Measurements from ENCODE around the gene MYZAP. TPM values are rescaled to one million over a fixed set of nuclear protein-coding genes. Genes with fewer than 3 reads are reported as not detected.

The MYZAP gene
- polyA plus RNA-seq, 1 donor from 2014 or later, result not detected

DNA sequence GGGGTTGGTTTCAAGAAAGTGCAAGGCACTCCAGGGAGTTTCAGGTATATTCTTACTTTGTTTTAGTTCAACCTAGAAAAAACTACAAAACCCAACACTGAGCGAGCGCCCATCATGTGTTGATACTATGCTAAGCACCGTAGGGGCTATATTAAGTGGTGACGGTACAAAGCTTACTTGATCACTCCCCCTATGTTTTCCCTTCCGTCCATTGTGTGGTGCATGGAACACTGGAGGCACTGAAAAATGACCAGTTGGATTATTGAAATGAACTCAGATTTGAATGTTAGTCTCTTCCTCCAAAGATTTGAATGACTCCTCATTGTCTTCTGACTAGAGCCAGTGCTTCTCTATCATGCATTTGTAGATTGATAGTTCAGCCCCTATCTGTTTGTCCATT, 6.6 kb downstream of the MYZAP start:
- H3K79me2 ChIP-seq (replicated peaks; ENCODE audit: insufficient read depth, low read length), result no peaks in the 10 kb centered on the region
- H3K9me2 ChIP-seq (ENCODE audit: insufficient read depth, low read length), result no peaks in the 10 kb centered on the region
- H4K20me1 ChIP-seq (ENCODE audit: insufficient read depth), result no peaks in the 10 kb centered on the region
- H3K27me3 ChIP-seq (ENCODE audit: insufficient read depth, low read depth, low read length), result no peaks in the 10 kb centered on the region
- H3K9me3 ChIP-seq (ENCODE audit: low read length), result no peaks in the 10 kb centered on the region
- TF ChIP-seq EP300 (conservative IDR thresholded peaks at IDR 0.05; ENCODE audit: poor library complexity, severe bottlenecking) (no peak), TAF1 (IDR thresholded peaks at IDR 0.05; ENCODE audit: low read depth) (no peak), POLR2AphosphoS5 (IDR thresholded peaks at IDR 0.05) (no peak), MXI1 (conservative IDR thresholded peaks at IDR 0.05; ENCODE audit: poor library complexity, severe bottlenecking) (no peak), SMC3 (conservative IDR thresholded peaks at IDR 0.05; ENCODE audit: poor library complexity) (no peak), RAD21 (conservative IDR thresholded peaks at IDR 0.05) (no peak), EZH2 (IDR thresholded peaks at IDR 0.05; ENCODE audit: borderline replicate concordance, insufficient read depth, low read length, poor library complexity, severe bottlenecking) (no peak)
- TF ChIP-seq, protein P1, sequence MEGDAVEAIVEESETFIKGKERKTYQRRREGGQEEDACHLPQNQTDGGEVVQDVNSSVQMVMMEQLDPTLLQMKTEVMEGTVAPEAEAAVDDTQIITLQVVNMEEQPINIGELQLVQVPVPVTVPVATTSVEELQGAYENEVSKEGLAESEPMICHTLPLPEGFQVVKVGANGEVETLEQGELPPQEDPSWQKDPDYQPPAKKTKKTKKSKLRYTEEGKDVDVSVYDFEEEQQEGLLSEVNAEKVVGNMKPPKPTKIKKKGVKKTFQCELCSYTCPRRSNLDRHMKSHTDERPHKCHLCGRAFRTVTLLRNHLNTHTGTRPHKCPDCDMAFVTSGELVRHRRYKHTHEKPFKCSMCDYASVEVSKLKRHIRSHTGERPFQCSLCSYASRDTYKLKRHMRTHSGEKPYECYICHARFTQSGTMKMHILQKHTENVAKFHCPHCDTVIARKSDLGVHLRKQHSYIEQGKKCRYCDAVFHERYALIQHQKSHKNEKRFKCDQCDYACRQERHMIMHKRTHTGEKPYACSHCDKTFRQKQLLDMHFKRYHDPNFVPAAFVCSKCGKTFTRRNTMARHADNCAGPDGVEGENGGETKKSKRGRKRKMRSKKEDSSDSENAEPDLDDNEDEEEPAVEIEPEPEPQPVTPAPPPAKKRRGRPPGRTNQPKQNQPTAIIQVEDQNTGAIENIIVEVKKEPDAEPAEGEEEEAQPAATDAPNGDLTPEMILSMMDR (IDR thresholded peaks at IDR 0.05; ENCODE audit: poor library complexity, severe bottlenecking), result no peak
- TF ChIP-seq, protein P2, sequence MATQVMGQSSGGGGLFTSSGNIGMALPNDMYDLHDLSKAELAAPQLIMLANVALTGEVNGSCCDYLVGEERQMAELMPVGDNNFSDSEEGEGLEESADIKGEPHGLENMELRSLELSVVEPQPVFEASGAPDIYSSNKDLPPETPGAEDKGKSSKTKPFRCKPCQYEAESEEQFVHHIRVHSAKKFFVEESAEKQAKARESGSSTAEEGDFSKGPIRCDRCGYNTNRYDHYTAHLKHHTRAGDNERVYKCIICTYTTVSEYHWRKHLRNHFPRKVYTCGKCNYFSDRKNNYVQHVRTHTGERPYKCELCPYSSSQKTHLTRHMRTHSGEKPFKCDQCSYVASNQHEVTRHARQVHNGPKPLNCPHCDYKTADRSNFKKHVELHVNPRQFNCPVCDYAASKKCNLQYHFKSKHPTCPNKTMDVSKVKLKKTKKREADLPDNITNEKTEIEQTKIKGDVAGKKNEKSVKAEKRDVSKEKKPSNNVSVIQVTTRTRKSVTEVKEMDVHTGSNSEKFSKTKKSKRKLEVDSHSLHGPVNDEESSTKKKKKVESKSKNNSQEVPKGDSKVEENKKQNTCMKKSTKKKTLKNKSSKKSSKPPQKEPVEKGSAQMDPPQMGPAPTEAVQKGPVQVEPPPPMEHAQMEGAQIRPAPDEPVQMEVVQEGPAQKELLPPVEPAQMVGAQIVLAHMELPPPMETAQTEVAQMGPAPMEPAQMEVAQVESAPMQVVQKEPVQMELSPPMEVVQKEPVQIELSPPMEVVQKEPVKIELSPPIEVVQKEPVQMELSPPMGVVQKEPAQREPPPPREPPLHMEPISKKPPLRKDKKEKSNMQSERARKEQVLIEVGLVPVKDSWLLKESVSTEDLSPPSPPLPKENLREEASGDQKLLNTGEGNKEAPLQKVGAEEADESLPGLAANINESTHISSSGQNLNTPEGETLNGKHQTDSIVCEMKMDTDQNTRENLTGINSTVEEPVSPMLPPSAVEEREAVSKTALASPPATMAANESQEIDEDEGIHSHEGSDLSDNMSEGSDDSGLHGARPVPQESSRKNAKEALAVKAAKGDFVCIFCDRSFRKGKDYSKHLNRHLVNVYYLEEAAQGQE (IDR thresholded peaks at IDR 0.05; ENCODE audit: borderline replicate concordance), result no peak
- no peak overlapping the region for H2AFZ ChIP-seq (ENCODE audit: low read depth, low read length)
- no peak overlapping the region for H3K9ac ChIP-seq (ENCODE audit: low read length)
- H3K36me3 ChIP-seq (ENCODE audit: insufficient read depth, low read length), result no peaks in the 10 kb centered on the region
- no peak overlapping the region for H3K27ac ChIP-seq (ENCODE audit: low read length)
- H3K4me3 ChIP-seq (ENCODE audit: low read length), result no peak overlapping the region
- no peak overlapping the region for H3K4me2 ChIP-seq (ENCODE audit: low read length)
- no peaks in the 10 kb centered on the region for H3F3A ChIP-seq (ENCODE audit: insufficient read depth, low read length, poor library complexity, severe bottlenecking)

DNA sequence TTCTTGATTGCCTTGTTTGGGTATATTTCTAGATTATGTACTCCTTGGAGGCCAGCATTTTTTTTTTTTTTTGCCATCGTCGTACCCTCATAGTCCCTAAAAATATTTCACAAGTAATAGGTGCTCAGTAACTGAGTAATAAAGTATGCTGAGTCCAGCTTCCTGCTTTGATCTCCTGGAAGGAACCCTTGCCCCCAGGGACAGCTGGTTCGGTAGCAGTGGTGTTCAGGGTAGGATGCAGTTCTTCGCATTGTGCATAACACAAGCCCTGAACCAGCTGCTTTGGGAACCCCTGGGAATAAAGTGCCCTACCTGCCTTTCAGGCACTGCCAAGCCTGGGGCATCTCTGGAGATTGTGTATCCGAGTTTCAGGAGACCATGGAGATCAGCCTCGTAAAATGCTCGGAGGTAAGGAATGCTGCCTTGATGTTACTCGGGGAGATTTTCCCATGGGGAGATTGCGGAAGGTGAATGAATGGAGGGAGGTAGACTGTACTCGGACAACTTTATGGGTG, 7.6 kb downstream of the MYZAP start:
- Histone ChIP-seq H4K20me1 (ENCODE audit: insufficient read depth) (no peaks in the 10 kb centered on the region), H2AFZ (ENCODE audit: low read depth, low read length) (no peak overlapping the region), H3K4me2 (ENCODE audit: low read length) (no peak overlapping the region), H3K9me2 (ENCODE audit: insufficient read depth, low read length) (no peaks in the 10 kb centered on the region), H3K27me3 (ENCODE audit: insufficient read depth, low read depth, low read length) (no peaks in the 10 kb centered on the region), H3K4me3 (ENCODE audit: low read length) (no peak overlapping the region), H3K9ac (ENCODE audit: low read length) (no peak overlapping the region), H3F3A (ENCODE audit: insufficient read depth, low read length, poor library complexity, severe bottlenecking) (no peaks in the 10 kb centered on the region), H3K9me3 (ENCODE audit: low read length) (no peaks in the 10 kb centered on the region), H3K27ac (ENCODE audit: low read length) (no peak overlapping the region), H3K79me2 (replicated peaks; ENCODE audit: insufficient read depth, low read length) (no peaks in the 10 kb centered on the region), H3K36me3 (ENCODE audit: insufficient read depth, low read length) (no peaks in the 10 kb centered on the region)
- TF ChIP-seq, protein P1 (IDR thresholded peaks at IDR 0.05; ENCODE audit: poor library complexity, severe bottlenecking), result no peak
- TF ChIP-seq EZH2 (IDR thresholded peaks at IDR 0.05; ENCODE audit: borderline replicate concordance, insufficient read depth, low read length, poor library complexity, severe bottlenecking) (no peak), TAF1 (IDR thresholded peaks at IDR 0.05; ENCODE audit: low read depth) (no peak)
